GDM1 (cell line): ENCODE results near the gene OR10H2.
"Not testable (repeated sequence)": the region's sequence is repeated elsewhere in the genome, so short reads cannot be mapped to it uniquely, and the experiment has no call there.

Experiments
- DNase-seq: peaks from one replicate; lab custom pipeline; 2025; lab: John Stamatoyannopoulos, UW

The OR10H2 gene, protein sequence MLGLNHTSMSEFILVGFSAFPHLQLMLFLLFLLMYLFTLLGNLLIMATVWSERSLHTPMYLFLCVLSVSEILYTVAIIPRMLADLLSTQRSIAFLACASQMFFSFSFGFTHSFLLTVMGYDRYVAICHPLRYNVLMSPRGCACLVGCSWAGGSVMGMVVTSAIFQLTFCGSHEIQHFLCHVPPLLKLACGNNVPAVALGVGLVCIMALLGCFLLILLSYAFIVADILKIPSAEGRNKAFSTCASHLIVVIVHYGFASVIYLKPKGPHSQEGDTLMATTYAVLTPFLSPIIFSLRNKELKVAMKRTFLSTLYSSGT

DNA sequence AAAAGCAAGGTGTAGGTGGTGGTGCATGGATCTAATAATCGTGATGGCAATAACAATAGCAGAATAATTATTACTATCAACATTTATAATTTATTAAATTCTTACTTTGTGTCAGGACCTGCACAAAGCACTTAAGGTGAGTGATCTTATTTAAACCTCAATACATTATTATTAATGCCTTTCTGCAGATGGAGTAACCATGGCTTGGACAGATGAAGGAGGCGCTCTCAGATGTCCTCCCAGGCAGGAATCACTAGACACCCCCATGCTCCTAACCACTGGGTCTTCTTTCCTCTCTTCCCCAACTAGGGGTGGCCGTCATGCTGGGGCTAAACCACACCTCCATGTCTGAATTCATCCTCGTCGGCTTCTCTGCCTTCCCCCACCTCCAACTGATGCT lies at the start of gene OR10H2:
OR10H2 (plus strand) TSS at position 301 of the 400 bp plus-strand sequence; CDS start at position 321, 20 bp downstream.
- no peak for DNase-seq

DNA sequence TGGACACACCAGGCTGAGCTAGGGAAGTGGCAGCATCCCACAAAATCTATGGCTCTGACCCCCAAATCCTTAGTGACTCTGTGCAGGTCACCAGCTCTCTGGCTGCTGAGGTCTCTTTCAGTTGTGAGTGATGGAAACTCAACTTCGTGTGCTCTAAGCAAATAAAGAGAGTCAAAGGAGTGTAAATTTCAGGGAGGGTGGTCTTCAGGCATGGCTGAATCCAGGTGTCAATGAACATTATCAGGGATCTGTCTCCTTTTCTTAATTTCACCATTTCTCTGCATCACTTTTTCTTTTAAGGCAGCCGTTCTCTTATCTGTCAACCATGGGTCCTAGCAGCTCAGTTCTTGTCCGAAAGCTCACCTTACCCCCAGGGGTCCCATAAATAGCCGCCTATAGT lies 48.7 kb upstream of the OR10H2 start:
- DNase-seq: no peak

DNA sequence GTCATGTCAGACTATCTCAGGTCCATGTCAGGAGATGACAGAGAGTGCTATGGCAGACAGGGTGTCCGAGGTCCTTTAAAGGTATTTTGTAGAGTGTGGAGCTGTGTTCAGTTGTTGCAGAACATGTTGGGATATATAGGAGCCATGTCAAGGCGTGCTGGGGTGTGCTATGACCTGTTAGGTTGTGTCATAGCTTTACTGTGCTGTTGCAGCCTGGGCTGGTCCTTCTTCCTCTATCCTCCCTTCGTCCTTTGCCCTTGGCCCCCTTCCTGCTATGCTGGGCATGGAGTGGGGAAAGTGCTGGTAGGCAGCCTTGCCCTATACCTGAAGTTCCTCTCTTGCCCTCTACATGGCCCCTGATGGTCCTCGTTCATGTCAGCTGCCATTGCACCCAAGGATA lies 48.0 kb upstream of the OR10H2 start:
- DNase-seq: not testable (repeated sequence)

DNA sequence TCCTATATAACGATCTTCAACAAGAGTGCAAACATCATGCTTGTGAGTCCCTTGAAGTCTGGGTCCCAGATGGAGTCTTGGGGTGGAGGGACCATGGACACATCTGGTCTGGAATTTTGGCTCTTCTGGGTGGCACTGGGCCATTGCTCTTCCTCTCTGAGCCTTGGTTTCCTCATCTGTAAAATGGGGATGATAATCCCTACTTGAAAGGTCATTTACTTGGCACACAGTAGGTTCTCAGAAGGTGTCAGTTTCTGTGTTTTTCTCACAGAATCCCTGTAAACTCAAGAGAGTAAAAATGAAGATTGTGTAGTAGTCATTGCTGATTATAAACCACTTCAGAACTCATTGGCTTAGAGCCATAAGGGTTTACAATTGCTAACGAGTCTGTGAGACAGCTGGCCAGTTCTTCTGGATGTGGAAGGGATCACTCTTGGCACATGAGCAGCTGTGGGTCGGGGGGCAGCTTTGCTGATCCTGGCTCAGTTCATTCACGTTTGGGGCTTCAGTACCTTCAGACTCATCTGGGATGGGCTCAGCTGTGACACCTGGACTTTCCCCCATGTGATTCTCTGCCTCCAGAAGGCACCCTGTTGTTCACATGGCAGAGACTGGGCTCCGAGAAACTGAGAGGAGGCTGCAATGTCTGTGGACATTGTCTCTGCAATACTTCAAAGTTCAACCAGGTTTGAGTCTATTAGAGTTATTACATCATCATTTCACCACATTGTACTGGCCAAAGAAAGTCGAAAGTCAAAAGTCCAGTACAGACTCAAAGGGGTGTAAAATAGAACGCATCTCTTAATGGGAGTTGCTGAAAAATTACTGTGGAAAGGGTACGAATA lies 47.1 kb upstream of the OR10H2 start:
- no peak for DNase-seq

DNA sequence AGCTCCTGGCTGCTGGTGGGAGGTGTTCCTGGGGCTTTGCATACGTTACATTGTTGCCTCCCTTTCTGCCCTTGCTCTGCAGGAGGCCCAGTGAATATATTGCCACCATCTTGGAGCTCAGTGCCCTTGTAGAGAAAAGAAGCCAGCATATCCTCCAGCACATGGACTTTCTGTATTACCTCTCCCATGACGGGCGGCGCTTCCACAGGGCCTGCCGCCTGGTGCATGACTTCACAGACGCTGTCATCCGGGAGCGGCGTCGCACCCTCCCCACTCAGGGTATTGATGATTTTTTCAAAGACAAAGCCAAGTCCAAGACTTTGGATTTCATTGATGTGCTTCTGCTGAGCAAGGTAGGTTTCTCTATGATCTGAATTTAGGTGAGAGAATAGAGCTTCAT lies 44.4 kb upstream of the OR10H2 start:
- no peak for DNase-seq

DNA sequence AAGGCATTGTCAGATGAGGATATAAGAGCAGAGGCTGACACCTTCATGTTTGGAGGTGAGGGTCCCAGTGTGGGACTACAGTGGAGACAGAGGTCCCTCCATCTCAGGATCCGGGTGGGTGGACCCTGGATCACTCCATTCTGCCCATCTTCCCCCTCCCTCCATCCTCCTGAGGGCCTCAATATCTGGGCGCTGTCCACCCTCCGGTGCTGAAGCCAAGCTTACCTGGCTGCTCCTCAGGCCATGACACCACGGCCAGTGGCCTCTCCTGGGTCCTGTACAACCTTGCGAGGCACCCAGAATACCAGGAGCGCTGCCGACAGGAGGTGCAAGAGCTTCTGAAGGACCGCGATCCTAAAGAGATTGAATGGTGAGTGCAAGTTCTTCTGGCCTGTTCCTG lies 43.0 kb upstream of the OR10H2 start:
- no peak for DNase-seq

DNA sequence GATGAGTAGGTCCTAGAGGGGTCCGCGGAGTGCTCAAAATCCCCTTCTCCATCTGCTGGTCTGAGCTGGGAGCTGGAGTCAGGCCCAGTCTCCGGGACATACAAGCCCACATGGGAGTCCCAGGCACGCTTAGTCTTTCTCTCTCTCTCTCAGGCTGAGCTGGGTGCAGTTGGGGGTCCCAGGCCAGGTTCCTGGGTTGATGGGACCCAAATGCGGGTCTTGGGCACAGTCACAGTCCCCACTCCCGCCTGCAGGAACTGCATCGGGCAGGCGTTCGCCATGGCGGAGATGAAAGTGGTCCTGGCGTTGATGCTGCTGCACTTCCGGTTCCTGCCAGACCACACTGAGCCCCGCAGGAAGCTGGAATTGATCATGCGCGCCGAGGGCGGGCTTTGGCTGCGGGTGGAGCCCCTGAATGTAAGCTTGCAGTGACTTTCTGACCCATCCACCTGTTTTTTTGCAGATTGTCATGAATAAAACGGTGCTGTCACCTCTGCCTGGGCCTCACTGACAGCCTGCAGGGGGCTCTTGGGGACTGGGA lies 31.1 kb upstream of the OR10H2 start:
- no peak for DNase-seq

DNA sequence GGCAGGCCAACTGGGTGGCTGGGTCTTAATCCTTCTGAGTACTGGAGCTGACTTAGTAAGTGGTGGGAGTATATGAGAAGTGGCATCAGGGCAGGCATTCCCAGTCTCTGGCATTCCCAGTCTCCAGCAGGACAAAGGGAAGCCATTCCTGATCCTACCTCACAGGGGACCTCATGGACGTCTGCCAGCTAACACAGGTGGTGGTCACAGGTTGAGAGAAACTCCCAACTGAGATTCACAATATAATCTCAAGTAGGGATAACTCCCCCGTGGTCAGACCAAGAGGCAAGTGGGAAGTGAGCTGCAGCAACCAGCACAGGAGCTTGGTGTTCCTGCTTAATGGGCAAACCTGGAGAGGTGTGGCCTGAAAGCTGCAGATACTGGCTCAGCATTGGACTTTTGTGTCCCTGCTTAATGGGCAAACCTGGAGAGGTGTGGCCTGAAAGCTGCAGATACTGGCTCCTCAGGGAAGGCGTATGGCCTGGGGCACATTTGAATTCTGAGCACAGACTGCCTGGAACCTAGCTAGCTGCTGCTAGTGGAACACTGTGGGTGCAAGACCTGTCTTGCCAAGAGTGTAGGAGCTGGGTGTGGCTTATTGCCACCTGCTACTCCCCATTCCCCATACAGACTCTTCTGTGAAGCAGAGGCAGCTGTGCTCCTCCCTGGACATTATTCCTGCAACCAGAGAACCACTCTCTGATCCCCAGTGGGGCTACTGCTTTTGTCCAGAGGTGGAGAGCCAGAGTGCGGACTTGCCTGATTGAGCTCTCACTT lies 25.9 kb upstream of the OR10H2 start:
- DNase-seq: no peak

DNA sequence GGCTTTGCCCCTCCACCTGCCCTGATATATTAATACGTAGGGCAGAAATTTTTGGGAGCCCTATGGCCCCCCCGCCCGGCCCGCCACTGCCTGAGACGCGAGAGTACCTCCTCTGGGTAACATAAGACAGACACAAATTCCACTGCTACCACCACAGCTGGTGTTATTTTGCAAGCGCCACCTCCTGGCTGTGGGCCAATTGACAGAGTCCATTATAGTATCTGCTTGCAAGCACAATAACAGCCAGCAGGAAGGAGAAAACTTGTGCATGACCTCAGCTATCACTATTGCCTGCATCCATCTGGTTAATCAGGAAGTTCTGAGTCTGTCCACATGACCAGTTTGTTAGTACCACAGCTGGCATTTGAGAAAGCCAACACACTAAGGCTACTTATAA lies 25.3 kb upstream of the OR10H2 start:
- DNase-seq: no peak

DNA sequence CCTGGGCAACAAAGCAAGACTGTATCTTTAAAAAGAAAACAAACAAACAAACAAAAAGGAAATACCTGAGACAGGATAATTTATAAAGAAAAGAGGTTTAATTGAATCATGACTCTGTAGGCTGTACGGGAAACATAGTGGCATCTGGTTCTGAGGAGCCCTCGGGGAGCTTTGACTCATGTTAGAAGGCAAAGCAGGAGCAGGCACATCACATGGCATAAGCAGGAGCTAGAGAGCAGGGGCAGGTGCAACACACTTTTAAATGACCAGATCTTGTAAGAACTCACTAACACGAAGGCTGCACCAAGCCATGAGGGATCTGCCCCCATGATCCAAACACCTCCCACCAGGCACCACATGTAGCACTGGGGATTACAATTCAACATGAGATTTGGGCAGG lies 13.2 kb upstream of the OR10H2 start:
- DNase-seq: no peak

DNA sequence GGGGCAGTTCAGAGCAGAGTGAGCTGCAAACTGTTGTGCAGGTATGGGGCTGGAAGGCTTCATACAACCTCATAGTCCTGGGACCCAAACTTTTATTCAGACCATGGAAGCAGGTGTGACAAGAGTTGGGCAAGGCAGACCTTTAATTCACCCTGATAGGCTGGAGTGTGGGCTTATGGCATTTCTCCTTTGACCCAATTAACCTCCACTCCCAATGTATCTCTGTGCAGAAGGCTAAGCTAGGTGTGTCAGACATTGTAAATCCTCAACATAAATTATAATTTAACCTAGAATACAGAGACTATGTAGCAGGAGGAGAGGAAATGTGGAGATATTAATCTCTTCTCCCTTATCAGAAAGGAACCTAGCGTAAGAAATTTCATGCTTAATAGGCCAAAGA lies 12.2 kb upstream of the OR10H2 start:
- no peak for DNase-seq

DNA sequence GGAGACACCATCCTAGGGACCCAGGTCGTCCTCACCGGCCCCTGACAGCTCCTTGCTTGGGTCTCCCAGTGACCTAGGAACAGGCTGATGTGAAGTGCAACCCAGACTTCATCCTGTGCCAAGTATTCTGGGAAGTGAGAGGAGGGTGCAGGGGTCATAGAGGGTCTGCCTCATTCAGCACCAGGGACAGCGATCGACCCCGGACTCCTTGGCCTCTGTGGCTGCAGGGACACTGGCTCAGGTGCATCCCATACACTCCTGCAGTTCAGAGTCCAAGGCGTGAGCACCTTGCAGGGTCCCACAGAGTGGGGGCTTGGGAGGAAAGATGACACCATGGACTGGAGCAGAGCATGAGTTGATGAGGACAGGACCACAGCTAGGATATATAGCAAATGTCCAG lies 10.0 kb upstream of the OR10H2 start:
- no peak for DNase-seq

DNA sequence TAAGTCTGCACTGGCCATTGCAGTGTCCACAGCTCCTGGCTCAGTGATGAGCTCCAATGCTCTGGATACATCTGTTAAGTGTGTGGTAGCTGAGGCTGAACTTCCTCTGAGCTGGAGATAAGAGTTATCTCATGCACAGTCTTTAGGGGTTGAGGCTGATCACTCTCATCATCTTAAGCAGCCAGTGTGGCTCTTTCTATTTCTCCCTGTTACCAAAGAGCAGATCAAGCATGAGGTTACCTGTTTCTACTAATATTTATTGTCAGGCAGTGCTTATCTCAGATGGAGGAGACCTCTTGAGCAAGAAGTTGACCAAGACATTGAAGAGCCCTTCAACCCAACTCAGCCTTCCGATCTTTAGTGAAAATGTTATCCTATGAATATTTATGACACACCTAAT lies 6.6 kb upstream of the OR10H2 start:
- DNase-seq: no peak

DNA sequence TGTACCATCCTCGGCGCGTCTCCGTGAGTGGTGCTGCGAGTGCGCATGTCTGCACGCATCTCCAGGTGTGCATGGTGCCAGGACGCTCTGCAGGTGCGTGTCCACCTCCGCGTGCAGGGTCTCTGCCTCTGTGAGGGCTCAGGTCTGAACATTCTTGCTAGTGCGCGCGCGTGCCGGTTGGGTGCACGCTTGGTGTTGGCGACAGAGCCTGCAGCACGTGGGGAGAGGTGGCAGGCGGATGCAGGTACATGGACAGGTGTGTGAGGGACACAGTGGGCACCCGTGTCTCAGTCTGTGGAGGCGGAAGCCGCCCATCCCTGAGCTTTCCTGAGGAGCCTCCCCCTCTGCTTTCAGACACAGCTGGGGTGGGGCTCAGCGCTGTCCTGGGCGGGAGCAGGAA lies 4.9 kb upstream of the OR10H2 start:
- no peak for DNase-seq

DNA sequence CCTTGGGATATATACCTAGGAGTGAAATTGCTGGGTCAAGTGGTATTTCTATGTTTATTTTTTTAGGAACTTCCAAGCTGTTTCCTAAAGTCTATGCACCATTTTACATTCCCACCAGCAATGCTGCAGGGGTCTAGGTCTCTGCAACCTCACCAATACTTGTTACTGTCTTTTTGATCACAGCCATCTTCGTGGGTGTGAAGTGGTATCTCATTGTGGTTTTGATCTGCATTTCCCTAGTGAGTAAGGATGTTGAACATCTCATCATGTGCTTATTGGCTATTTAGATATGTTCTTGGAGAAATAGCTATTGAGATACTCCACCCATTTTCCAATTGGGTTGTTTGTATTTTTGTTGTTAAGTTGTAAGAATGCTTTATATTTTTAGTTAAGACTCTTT lies 2.7 kb downstream of the OR10H2 start:
- no peak for DNase-seq

DNA sequence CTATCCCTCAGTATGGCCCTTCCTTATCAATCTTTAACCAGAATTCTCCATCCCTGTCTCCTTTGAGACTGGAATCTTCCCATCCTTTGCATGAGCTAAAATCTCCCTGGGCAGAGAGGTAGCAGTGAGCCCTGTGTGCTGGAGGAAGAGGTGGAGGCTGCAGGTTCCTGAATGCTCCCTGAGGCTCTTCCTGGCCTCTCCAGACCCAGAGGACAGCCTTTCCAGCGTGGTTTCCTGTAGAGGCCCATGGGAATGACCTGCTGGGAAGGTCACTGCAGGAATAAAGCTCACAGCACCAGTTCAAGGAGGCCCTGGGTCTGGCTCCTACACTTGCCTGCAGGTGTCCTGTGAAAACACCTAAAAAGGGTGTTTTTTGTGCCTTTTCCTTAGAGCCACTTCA lies 4.6 kb downstream of the OR10H2 start:
- DNase-seq: no peak

DNA sequence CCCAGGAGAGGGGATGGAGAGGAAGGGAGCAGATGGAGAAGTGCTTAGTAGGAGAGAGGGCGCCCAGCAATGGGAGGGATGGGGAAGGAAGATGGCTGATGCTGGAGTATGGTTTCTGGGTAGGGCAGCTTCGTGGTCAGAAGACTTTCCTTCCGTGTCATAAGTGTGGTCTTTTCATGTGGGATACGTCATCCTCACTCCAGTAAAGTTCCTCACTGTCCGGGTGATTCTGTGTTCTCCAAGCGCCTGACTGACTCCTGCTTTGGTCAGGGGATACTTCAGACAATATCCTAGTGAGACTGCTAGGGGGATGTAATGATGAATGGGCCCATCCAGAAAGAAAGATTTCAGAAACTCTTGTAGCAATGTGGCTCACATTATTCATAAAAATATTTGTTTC lies 6.1 kb downstream of the OR10H2 start:
- no peak for DNase-seq

DNA sequence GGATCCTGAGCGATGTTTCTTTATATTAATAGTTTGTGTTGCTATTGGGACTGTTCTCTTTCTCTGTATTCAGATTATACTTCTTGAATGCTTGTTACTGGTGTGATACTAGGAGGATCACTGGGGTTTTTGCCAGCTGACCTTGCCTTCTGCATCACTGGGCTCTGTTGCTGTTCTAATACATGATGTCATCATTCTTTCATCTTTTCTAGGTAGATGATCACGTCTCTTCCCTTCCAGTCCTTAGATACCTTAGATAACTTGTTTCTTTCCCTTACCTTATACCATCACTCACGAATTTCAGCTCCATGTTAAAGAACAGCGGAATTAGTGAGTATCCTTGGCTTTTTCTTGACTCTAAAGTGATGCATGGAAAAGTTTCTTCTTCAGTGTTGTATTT lies 9.9 kb downstream of the OR10H2 start, which contains the start of gene OR10H3:
OR10H3 (plus strand) TSS at position 264 of the 400 bp plus-strand sequence. CDS start 3,408 bp downstream, outside the sequence.
- DNase-seq: no peak

DNA sequence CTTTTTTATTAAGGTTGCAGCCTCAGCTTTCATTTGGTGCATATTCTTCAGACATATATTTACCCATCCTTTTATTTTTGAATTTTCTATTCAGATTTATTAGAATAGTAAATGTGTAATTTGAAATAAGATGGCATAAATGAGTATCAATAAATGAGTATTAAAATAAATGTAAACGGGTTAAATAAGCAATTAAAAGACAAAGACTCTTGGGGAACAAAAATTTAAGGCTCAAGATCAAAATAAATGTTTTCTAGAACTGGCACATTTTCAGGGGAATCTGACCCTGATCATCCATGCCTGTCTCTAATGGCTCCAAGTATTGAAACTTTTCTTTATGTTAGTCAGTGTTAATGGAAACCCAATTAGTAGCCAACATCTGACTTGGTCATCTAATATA lies 13.0 kb downstream of the OR10H2 start:
- DNase-seq: no peak

DNA sequence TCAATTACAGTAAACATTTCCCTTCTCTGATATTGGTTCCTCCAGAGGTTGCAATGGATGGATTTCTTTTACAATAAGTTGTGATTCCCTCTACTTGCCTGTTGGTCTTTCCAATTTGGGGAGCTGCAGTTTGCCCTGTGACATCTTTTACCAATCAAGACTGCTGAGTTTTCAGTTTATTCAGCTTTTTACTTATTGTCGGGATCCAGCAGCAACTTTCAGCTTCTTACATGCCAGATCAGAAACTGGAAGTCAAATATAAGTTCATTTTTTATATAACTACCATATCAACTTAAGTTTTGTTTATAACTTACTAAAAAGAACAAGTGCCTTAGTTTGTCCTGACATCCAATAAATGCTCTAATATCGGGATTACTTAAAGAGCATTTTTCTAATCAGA lies 20.4 kb downstream of the OR10H2 start:
- no peak for DNase-seq

DNA sequence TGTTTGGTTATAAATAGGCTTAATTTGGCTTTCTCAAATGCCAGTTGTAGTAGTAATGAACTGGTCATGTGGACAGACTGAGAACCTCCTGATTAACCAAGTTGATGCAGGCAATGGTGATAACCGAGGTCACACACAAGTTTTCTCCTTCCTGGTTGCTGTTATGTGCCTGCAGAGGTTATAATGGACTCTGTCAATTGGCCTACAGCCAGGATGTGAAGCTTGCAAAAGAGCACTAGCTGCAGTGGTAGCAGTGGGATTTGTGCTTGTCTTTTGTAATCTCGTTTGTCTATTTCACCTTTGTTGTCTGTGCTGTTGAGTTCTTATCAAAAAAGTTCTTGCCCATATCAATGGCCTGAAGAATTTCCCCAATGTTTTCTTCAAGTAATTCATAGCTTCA lies 30.6 kb downstream of the OR10H2 start:
- no peak for DNase-seq

DNA sequence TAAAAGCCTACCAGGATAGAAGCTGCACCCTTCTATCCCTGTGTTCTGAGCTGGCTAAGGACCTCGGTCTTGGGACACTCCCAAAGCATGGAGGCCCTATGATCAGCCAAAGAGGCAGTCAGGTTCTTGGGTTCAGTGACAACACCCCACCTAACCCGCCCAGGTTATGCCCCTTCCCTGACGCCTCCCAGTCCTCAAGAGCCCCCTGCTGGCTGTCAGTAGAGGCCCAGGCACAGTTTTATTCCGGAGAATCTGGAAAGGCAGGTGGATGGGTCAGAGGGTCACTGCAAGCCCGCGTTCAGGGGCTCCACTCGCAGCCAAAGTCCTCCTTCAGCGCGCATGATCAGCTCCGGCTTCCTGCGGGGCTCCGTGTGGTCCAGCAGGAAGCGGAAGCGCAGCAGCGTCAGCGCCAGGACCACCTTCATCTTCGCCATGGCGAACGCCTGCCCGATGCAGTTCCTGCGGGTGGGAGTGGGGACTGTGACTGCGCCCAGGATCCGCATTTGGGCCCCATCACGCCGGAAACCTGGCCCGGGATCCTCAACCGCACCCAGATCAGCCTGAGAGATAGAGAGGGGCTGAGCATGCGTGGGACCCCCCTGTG lies 32.2 kb downstream of the OR10H2 start:
- no peak for DNase-seq
